PC-9 (cell line): ENCODE measurements around the gene SLC41A3.

Experiments used
- EZH2 ChIP-seq: fragments of 200-600 bp; sonication (generic); IDR thresholded peaks from 2 replicates; pipeline ENCODE4 v1.8.0; 2017; ENCODE audit warnings: antibody characterized with exemption, low read depth
- TF ChIP-seq, protein P1 (sequence below): fragments of 200-600 bp; sonication (generic); conservative IDR thresholded peaks from 2 replicates; pipeline ENCODE4 v1.6.1; 2017; ENCODE audit warnings: mixed run types, antibody characterized with exemption, mild to moderate bottlenecking, moderate library complexity

GRCh38 chr3:126052196-126053058 lies 31.5 kb downstream of the SLC41A3 start:
- no peak for TF ChIP-seq EZH2
- TF ChIP-seq, protein P1, sequence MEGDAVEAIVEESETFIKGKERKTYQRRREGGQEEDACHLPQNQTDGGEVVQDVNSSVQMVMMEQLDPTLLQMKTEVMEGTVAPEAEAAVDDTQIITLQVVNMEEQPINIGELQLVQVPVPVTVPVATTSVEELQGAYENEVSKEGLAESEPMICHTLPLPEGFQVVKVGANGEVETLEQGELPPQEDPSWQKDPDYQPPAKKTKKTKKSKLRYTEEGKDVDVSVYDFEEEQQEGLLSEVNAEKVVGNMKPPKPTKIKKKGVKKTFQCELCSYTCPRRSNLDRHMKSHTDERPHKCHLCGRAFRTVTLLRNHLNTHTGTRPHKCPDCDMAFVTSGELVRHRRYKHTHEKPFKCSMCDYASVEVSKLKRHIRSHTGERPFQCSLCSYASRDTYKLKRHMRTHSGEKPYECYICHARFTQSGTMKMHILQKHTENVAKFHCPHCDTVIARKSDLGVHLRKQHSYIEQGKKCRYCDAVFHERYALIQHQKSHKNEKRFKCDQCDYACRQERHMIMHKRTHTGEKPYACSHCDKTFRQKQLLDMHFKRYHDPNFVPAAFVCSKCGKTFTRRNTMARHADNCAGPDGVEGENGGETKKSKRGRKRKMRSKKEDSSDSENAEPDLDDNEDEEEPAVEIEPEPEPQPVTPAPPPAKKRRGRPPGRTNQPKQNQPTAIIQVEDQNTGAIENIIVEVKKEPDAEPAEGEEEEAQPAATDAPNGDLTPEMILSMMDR: no peak
